HL-60 (cell line): Measurements from ENCODE around the gene UNC119.

ENCODE experiments used
- DNase-seq, 2 experiments: peaks; one replicate each; pipeline ENCODE4 v3.0.0-alpha.2; 2010 to 2020; ENCODE audit warnings: low read depth in 1 of 2, low spot score in 1 of 2
- H3K27ac ChIP-seq: fragments of 250-450 bp; sonication (Bioruptor Pico); replicated peaks from 2 replicates; pipeline ENCODE4 v1.5.1; 2020; ENCODE audit warnings: mild to moderate bottlenecking, moderate library complexity
- H3K27me3 ChIP-seq: fragments of 250-450 bp; sonication (Bioruptor Pico); 2 replicates; pipeline ENCODE4 v1.5.1; 2021; ENCODE audit warnings: mild to moderate bottlenecking, moderate library complexity; ENCODE audit not compliant: insufficient read depth, poor library complexity, severe bottlenecking
- H3K4me3 ChIP-seq: replicated peaks from 2 replicates; pipeline ENCODE4 v1.5.1; 2011; ENCODE audit warnings: mild to moderate bottlenecking, control low read depth, low read length; ENCODE audit not compliant: insufficient read depth
- CTCF ChIP-seq: IDR thresholded peaks from one replicate; pipeline ENCODE4 v1.5.1; 2011; ENCODE audit warnings: low read length, control low read depth, inconsistent platforms; ENCODE audit not compliant: insufficient read depth
- GABPA ChIP-seq: IDR thresholded peaks from 2 replicates; pipeline ENCODE4 v1.6.1; 2012; ENCODE audit warnings: low read depth
- POLR2AphosphoS5 ChIP-seq: IDR thresholded peaks from 2 replicates; pipeline ENCODE4 v1.6.1; 2012; ENCODE audit warnings: low read depth
- REST ChIP-seq: IDR thresholded peaks from 2 replicates; pipeline ENCODE4 v1.6.1; 2012; ENCODE audit warnings: low read depth; ENCODE audit not compliant: insufficient replicate concordance
- SPI1 ChIP-seq: IDR thresholded peaks from 2 replicates; pipeline ENCODE4 v1.6.1; 2012; ENCODE audit warnings: low read depth, mild to moderate bottlenecking, borderline replicate concordance

UNC119 gene

GRCh38 chr17:28527181-28527681 is 25.2 kb downstream of the UNC119 start:
- DNase-seq, result no peak
- H3K27me3 ChIP-seq, result no peaks in the 10 kb centered on the region
- H3K27ac ChIP-seq, result no peak overlapping the region
- TF ChIP-seq GABPA (no peak), SPI1 (no peak), REST (no peak), CTCF (no peak)
- no peak overlapping the region for H3K4me3 ChIP-seq

- Histone ChIP-seq H3K27me3 (no peaks in the 10 kb centered on the region), H3K4me3 (no peak overlapping the region), H3K27ac (no peak overlapping the region)
- TF ChIP-seq REST (no peak), SPI1 (no peak), POLR2AphosphoS5 (no peak), GABPA (no peak), CTCF (no peak)
- no peak for DNase-seq
Measured at GRCh38 chr17:28526381-28526780, 26.0 kb downstream of the UNC119 start.

- TF ChIP-seq GABPA (no peak), REST (no peak), POLR2AphosphoS5 (no peak), CTCF (no peak), SPI1 (no peak)
- DNase-seq, result no peak
- Histone ChIP-seq H3K27me3 (no peaks in the 10 kb centered on the region), H3K4me3 (no peak overlapping the region), H3K27ac (no peak overlapping the region)
Measured at GRCh38 chr17:28524476-28525424, 27.7 kb downstream of the UNC119 start.
